GM21423 (cell line): ENCODE measurements around the gene LPGAT1.
"Not testable (repeated sequence)": the region's sequence is repeated elsewhere in the genome, so short reads cannot be mapped to it uniquely, and the experiment has no call there.

Source experiments
- ATAC-seq: cut with Tn5 transposase; IDR thresholded peaks from one replicate; pipeline ENCODE4 v1.9.1; 2021; ENCODE audit warnings: mild to moderate bottlenecking, moderate library complexity; ENCODE audit not compliant: unreplicated experiment

Gene LPGAT1, protein sequence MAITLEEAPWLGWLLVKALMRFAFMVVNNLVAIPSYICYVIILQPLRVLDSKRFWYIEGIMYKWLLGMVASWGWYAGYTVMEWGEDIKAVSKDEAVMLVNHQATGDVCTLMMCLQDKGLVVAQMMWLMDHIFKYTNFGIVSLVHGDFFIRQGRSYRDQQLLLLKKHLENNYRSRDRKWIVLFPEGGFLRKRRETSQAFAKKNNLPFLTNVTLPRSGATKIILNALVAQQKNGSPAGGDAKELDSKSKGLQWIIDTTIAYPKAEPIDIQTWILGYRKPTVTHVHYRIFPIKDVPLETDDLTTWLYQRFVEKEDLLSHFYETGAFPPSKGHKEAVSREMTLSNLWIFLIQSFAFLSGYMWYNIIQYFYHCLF

DNA sequence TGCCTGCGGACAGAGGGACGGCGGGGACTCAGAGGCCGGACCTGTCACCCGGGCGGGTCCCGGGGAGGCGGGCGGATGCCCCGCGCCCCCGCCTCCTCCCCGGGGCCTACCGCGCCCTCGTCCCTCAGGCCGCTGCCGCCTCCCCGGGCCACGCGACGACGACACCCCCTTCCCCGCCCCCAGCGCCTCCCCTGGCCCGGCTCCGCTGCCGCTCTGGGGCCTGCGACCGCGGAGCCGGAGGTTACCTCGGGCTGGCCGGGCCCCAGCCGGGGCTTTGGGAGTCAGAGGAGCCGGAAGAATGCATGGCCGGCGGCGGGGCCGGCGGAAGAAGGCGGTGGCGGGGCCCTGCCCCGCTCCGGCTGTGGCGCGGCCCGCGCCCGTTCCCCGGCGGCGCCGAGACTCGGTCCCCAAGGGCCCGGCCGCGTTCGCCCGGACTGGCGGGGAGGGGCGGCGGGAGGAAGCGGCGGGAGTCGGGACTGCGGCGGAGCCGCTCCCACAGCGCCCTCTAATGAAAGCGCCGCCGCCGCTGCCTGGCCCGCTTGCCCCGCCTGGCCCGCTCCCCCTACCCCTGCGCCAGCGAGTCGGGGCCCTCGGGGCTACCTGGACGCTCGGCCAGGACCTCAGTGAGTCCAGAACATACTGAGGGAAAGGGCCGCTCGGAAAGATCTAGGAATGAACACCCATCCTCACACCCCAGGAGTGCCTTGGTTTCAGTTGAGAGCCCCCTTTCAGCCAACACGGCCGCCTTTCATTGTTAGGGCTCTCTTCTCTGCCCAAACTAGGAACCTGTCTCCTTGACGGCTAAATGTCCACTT is at the start of gene LPGAT1:
Gene LPGAT1, minus strand, starts transcription at position 436 of the 815 bp plus-strand sequence. CDS start 1,467 bp downstream, outside the sequence.
- peak; percentile 75 for ATAC-seq

DNA sequence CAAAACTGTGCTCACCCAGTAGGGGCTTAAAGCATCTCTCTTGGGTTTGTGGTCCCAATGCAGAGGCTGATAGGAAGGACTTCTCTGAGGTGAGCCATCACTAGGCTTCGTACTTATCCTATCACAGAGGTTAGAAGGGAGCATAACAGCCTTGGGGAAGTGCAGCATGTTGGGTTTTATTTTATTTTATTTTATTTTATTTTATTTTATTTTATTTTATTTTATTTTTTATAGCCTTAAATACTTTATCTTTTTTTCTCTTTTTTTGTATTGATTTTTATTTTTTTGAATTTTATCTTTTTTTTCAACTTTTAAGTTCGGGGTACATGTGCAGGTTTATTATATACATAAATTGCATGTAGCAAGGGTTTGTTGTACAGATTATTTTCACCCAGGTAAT is 48.9 kb upstream of the LPGAT1 start:
- no peak for ATAC-seq

DNA sequence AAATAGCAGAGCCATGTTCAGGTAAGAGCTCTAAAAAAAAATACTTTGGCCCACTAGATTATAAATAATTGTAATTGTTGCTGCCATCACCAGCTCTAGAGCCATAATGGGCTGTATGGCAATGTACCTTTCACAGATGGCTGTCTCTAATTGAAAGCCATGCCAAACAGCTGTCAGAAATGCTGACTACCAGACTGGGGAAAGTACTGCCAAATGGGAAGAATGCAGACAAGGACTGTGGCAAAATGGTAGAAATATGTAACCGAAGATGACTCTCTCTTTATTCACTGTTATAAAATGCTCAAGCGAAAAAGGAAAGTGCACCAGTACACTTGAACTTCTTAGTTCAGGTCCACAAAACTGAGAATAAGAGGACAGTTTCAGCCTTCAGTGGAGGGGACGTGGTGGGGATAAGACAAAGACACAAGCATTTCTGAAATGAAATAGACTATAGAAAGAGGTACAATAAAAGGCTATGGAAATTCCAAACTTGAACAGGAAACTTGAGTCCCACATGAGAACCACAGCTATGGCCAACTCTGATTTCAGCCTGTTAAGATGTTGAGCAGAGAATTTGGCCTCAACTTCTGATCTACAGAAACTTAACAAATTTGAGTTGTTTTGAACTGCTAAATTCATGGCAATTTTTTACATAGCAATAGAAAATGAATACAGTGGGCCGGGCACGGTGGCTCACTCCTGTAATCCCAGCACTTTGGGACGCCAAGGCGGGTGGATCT is 46.5 kb upstream of the LPGAT1 start:
- ATAC-seq: no peak

DNA sequence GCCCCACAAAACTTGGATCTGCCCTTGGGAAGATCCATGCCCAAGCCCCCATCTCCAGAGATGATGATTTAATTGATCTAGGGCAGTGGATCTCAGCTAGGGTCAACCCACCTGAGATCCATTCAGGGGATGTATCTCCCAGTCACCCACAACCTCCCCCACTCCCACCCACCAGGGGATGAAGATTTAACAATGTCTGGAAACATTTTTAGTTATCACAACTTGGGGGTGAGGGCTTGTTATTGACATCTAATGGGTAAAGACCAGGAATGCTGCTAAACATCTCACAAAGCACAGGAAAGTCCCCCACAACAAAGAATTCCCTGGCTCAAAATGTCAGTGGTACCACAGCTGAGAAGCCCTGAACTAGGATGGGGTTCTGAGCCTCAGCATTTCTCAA is 45.0 kb upstream of the LPGAT1 start:
- no peak for ATAC-seq

DNA sequence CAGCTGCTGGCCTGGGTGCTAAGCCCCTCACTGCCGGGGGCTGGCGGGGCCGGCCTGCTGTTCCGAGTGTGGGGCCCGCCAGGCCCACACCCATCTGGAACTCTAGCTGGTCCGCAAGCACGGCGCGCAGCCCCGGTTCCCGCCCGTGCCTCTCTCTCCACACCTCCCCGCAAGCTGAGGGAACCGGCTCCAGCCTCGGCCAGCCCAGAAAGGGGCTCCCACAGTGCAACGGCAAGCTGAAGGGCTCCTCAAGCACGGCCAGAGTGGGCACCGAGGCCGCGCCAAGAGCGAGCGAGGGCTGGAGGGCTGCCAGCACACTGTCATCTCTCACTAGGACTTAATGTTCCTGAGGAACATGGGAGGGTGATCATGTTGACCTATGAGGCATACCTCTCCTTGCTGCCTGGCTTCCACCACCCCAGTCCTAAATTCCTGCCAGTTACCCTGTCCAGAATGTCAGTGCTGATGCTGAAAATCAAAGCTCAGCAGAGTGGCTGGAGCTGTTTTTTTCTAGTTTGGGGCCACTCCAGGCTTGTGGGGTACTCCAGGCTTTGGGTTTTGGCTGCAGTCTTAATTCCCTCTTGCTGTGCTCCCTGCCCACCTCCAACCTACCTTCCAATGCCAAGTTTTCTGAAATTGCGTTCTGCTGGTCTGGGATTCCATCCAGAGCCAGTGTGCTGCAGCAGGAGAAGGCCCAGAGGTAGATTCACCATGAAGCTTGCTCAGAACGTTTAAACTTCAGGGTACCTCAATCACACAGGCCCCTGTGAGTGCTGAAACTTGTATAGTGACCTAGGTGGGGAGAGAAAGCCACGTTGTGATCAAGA is 44.2 kb upstream of the LPGAT1 start:
- ATAC-seq: no peak

DNA sequence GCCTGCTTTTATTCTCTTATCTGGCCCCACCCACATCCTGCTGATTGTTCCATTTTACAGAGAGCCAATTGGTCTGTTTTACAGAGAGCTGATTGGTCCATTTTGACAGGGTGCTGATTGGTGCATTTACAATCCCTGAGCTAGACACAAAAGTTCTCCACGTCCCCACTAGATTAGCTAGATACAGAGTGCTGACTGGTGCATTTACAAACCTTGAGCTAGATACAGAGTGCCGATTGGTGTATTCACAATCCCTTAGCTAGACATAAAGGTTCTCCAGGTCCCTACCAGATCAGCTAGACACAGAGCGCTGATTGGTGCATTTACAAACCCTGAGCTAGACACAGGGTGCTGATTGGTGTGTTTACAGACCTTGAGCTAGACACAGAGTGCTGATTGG is 43.2 kb upstream of the LPGAT1 start:
- not testable (repeated sequence) for ATAC-seq

DNA sequence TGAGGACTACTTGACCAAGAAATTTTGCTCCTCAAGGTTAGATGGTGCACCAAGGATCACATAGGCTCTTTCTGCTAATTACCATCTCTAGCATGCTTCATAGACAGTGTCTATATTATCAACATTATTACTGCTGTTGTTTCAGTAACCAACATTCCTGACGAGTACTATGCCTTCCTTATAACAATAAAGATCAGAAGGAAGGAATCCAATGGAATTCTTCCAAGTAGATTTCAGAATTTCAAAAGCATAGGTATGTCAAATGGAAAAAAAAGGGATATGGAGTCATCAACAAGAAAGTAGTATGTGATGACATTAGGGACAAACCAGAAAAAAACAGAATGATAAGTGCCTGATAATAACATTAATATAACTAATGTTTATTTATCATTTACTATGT is 39.6 kb upstream of the LPGAT1 start:
- ATAC-seq: no peak

DNA sequence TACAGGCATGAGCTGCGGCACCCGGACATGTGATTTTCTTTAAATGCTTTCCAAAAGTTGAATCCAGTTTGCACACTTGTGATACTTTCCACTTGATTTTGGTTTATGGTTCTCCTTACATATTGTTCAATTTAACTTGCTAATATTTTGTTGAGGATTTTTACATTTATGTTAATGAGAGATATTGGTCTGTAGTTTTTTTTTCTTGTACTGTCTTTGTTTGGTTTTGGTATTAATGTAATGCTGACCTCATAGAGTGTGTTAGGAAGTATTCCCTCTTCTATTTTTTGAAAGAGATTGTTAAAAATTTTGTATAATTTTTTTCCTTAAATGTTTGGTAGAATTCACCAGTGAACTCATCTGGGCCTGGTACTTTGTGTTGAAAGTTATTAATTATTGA is 34.6 kb upstream of the LPGAT1 start:
- ATAC-seq: no peak

DNA sequence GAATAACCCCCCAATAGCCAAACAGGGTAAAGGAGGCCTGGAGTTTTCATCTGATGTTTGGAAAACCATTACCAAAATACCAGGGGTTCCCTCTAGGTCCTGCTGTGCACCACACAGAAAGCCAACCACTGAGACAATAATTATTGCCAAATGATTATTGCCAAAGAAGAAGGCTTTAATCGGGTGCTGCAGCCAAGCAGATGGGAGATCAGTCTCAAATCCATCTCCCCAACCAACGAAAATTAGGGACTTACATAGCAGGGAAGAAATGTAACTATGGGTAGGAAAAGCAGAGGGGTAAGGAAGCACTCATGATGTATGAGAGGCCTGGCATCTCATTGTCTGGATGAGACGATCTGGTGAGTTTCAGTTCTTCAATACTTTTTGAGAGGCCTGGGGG is 28.8 kb upstream of the LPGAT1 start:
- ATAC-seq: no peak

DNA sequence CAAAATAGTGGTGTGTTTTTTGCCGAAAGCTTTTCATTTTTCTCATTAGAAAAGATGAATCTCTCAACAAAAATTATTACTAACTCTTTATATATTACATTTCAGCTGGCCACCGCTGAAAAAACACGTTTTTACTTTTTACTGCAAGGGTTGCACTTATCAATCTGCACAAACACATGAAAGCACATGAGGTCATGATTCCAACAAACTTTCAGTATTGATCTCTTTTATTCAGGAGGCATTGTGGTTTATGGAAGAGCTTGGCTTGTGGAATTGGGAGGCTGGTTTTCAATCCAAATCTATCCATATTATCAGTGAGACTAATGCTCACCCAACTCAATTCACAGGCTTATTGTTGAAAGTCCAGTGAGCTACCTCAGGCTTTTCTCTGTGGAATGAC is 20.6 kb upstream of the LPGAT1 start:
- no peak for ATAC-seq

DNA sequence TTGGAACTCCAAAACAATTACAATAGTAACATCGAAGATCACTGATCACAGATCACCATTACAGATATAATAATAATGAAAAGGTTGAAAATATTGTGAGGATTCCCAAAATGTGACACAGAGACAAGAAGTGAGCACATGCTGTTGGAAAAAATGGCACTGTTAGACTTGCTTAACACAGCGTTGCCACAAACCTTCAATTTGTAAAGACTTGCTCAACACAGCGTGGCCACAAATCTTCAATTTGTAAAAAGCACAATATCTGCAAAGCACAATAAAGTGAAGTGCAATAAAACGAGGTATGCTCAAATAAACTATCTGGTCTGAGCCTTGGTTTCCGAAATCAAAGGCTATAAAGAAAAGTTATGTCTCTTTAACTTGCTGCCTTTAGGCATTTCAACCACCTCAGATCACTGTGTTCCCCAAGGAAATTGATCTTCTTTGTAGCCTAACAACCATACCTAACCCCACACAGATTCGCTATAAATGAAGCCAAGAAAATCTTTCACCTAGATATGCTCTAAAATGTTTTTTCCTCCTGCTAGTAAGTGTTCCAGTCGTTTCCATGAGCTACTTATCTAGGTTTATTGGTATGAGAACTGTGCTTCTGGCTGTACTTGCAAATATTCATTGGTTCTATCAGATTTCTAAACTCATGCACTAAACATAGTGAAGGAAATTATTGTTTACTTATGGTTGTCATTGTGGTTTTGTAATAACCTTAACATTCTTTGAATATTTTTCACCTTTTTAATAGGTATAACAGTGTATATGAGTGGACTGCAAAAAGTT is 13.1 kb upstream of the LPGAT1 start:
- no peak for ATAC-seq

DNA sequence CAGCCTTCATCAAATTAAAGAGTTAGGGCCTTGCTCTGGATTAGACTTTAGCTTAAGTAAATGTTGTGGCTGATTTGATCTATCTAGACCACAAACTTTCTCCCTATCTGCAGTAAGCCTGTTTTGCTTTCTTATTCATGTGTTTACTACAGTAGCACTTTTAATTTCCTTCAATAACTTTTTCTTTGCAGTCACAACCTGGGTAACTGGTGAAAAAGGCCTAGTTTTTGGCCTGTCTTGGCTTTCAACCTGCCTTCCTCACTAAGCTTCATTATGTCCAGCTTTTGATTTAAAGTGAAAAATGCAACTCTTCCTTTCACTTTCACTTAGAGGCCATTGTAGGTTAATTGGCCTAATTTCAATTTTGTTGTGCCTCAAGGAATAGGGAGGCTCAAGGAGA is 12.5 kb upstream of the LPGAT1 start:
- no peak for ATAC-seq

DNA sequence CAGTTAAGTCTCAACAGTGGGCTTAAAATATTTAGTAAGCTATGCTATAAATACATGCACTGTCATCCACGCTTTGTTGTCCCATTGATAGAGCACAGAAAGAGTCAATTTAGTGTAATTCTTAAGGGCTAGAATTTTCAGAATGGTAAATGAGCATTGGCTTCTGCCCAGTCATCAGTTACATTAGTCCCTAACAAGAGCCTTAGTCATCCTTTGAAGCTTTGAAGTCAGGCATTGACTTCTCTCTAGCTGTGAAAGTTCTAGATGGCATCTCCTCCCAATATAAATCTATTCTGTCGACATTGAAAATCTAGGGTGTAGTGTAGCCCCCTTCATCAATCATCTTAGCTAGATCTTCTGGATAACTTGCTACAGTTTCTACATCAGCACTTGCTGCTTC is 12.0 kb upstream of the LPGAT1 start:
- ATAC-seq: no peak

DNA sequence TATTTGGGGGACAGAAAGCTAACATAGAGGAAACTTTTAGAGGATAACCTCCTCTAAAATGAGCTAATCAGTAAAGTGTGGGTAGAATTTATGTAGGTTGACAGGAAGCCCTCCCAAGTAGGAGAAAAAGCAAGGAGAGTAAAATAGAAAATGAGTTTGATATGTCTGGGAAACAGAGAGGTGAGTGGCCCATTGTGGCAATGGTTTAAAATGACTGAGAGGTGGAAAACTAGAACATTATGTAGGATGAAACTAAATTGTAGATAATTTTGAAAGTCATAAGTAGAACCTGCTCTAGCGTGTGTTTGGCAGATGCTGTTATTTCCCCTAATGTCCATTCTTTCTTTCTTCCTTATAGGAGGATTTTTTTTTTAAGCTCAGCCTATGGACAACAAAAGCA is 8.5 kb upstream of the LPGAT1 start:
- no peak for ATAC-seq

DNA sequence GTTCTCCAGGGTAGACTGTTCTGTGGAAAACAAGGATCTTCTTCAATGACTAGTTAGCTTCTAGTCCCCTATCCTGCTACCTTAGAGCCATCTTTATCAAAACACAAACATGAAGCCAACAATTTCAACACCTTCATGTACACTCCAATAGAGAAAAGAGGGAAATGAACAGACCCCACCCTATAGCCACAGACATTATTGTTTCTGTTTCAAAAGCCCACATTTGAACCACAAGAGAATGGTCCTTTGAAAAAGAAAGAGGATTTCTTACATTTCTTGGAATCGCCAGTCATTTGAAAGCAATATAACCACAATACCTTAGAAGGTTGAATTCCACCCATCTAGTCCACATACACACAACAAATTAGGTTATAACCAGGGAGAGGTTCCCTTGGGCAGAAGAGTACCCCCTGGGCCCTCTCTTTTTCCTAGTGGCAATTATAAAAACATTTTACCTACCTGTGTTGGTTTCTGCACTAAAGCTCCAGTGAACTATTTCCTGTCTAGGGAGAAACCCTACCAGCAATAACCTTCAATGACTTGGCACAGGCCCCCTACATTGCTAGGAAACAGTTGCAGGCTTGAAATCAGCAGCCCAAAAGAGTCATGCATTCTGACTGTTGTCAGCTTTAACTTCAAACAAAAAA is 2.7 kb upstream of the LPGAT1 start:
- no peak for ATAC-seq

DNA sequence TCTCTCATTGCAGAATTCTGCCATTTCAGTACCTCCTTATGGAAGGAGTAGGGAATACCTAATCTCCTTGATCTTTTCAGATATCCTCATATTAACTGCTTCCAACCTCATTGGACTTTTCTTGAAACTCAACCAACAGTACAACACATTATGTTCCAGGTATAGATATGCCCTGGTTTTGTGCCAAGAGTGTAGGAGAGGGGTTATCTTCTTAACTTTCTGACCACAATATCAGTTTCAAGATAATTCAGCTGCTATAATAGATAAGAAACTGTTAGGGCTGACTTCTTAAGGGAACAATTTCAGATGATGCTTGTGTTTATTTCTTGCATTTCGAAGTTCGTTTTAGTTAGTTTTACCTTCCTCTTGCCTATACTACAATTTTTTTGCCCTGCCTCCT is 2.1 kb upstream of the LPGAT1 start:
- ATAC-seq: no peak

DNA sequence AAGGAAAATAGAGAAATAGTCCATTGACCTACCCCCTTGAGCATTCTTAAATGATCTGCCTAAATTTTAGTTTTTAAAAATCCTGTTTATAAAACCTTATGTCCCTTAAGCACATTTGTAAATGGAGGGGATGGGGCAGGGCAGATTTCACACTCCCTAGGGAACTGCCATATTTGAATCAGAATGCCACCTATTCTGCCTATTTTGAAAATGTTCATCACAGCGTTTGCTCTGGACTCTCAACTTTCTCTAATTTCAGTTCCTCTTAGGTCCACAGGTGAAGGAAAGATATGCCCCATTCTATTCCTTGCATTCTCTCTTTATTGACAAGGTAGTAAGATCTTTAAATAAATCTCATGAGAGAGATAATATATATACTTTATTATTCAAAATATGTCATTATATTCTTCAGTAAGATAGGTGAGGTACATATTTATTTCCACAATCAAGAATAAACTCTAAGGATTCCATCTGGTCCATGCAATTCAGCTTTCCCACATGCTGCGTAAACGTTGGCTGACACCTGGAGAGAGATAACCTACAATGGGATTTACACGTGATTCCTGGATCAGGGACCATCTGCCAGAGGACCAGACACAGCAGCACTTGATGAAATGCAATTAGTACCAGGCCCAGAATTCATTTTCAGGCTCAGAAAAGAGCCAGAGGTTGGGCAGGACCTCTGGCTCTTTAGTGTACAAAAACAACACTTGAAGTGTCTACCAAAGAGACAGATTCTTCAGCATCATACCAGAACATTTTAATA is 1.2 kb upstream of the LPGAT1 start:
- no peak for ATAC-seq

DNA sequence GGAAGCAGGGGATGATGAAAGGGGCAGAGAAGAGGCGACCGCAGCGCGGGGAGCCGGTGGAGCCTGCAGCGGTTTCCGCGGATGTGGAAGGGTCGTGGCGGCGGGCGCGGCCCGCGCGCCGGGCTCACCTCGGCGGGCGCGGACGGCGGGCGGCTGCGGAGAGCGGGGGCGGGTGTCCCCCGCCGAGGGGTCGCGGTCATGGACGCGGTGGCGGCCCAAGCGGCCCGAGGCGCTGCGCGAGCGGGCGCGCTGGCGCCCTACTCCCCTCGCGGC is 572 bp downstream of the LPGAT1 start:
- ATAC-seq: peak; percentile 17
